ENCODE results near the gene FABP3. TPM values are rescaled to one million over a fixed set of nuclear protein-coding genes. Genes with fewer than 3 reads are reported as not detected.
A peak's percentile ranks its signal among the peaks of the same experiment; 100 is the strongest.
"Not testable (repeated sequence)": the region's sequence is repeated elsewhere in the genome, so short reads cannot be mapped to it uniquely, and the experiment has no call there.

Gene FABP3
- total RNA-seq, 2 experiments from 2014 or later: 0.65 TPM; not detected in 1

DNA sequence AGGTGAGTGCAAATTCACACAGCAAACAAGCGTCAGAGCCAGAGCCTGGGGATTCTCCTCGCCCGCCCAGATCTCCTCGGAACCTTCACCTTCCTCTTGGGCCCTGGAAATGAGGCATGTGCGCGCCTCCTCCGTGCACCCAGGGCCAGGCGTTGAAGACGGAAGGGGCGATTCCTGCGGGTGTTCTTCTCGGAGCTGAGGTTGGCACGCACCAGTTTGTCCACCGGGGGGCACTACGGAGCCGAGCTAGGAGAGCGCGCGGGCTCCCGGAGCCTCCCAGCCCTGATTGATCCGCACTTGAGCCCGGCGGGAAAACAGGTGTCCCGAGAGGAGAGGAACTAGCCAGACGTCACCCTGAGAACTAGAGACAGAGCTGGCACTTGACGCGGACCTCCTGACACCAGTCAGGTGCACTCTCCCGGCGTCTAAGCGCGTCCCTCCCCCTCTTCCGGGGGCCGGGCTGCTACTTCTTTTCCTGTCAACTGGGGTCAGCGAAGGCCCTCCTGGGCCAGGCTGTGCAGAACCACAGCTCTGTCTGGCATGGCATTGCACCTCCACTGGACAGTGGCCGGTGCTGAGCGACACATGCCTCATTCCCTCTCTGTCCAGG, 21.8 kb upstream of the FABP3 start:
- peak overlapping the region; percentile 71 for H3K4me3 Mint-ChIP-seq
- CTCF ChIA-PET: interaction anchor here (0.8 to 6.7 kb wide), 32 partner anchors 8 to 355 kb away, joined by 3 to 96 read pairs (median 4); partner anchors contain the start of genes FABP3 and SERINC2

DNA sequence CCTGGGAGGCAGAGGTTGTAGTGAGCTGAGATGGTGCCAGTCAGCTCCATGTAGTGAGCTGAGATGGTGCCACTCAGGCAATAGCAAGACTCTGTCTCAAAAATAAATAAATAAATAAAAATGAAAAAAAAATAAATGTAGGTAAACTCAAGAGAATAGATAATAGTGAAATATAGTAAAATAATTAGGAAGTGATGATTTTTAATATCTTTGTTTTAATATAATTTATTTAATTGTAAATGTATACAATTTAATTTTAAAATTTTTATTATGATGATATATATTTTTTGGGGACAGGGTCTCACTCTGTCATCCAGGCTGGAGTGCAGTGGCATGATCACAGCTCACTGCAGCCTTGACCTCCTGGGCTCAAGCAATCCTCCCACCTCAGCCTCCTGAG, 20.6 kb upstream of the FABP3 start:
- Mint-ChIP-seq H3K4me3 (no peak overlapping the region), H3K27ac (no peak overlapping the region), H3K4me1 (ENCODE audit: low read depth) (peaks cover 9% of the 10 kb centered on the region), H3K27me3 (no peaks in the 10 kb centered on the region), H3K9me3 (no peaks in the 10 kb centered on the region), H3K36me3 (ENCODE audit: low read depth) (no peaks in the 10 kb centered on the region)
- ChIA-PET CTCF (interaction anchor here (2.0 to 6.7 kb wide), 6 partner anchors 18 to 212 kb away, joined by 6 to 96 read pairs (median 13); partner anchors contain the start of gene SERINC2), POLR2A (no interaction called here)
- DNase-seq: no peak
- no peak for ATAC-seq
- intact Hi-C loops (cut with micrococcal nuclease): loop anchor here (10.0 kb wide), 1 partner anchor 151 kb away; no protein-coding TSS in a partner anchor
- TF ChIP-seq, protein P1, sequence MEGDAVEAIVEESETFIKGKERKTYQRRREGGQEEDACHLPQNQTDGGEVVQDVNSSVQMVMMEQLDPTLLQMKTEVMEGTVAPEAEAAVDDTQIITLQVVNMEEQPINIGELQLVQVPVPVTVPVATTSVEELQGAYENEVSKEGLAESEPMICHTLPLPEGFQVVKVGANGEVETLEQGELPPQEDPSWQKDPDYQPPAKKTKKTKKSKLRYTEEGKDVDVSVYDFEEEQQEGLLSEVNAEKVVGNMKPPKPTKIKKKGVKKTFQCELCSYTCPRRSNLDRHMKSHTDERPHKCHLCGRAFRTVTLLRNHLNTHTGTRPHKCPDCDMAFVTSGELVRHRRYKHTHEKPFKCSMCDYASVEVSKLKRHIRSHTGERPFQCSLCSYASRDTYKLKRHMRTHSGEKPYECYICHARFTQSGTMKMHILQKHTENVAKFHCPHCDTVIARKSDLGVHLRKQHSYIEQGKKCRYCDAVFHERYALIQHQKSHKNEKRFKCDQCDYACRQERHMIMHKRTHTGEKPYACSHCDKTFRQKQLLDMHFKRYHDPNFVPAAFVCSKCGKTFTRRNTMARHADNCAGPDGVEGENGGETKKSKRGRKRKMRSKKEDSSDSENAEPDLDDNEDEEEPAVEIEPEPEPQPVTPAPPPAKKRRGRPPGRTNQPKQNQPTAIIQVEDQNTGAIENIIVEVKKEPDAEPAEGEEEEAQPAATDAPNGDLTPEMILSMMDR (IDR thresholded peaks at IDR 0.05): no peak

More for the DNA sequence above, 21.8 kb upstream of the FABP3 start:
- intact Hi-C loops (cut with micrococcal nuclease): loop anchor here (10.0 kb wide), 1 partner anchor 150 kb away; no protein-coding TSS in a partner anchor
- H3K9me3 Mint-ChIP-seq: no peaks in the 10 kb centered on the region
- TF ChIP-seq, protein P1 (IDR thresholded peaks at IDR 0.05): peak; percentile 89
- no peaks in the 10 kb centered on the region for H3K36me3 Mint-ChIP-seq (ENCODE audit: low read depth)
- no peaks in the 10 kb centered on the region for H3K27me3 Mint-ChIP-seq
- peak; percentile 98 for ATAC-seq
- H3K4me1 Mint-ChIP-seq (ENCODE audit: low read depth): peaks cover 9% of the 10 kb centered on the region
- peak; percentile 90 for DNase-seq
- POLR2A ChIA-PET: interaction anchor here (0.8 kb wide), 1 partner anchor 33 kb away, joined by 3 read pairs; no protein-coding TSS in a partner anchor
- H3K27ac Mint-ChIP-seq: peak overlapping the region; percentile 51

DNA sequence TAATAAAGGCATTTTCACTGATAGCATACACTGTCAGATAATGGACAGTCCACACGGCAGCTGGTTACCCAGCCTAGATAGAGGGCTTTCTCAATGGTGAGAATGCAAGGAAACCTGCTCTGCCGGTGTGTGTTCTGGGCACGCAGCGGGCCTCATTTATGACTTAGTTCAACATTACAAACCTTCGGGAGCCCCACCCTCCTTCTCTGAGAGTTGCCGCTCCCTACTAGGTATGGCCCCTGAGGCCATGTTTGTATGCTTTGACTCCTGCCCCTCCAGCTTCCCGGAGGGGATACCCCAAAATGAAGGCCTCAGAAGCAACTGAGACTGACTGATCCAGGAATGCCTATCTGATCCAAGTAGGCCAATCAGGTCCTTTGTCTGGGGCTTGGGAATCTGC, 17.2 kb upstream of the FABP3 start:
- POLR2A ChIA-PET: no interaction called here
- no peaks in the 10 kb centered on the region for H3K9me3 Mint-ChIP-seq
- intact Hi-C loops (cut with micrococcal nuclease): loop anchor here (10.0 kb wide), 1 partner anchor 155 kb away; no protein-coding TSS in a partner anchor
- no peak overlapping the region for H3K4me3 Mint-ChIP-seq
- CTCF ChIA-PET: interaction anchor here (1.9 to 2.9 kb wide), 2 partner anchors 32 to 159 kb away, joined by 9 to 10 read pairs; no protein-coding TSS in a partner anchor
- ATAC-seq: no peak
- H3K27ac Mint-ChIP-seq: no peak overlapping the region
- TF ChIP-seq, protein P1 (IDR thresholded peaks at IDR 0.05): no peak
- H3K27me3 Mint-ChIP-seq: peaks cover 6% of the 10 kb centered on the region
- no peaks in the 10 kb centered on the region for H3K36me3 Mint-ChIP-seq (ENCODE audit: low read depth)
- H3K4me1 Mint-ChIP-seq (ENCODE audit: low read depth): peaks cover 8% of the 10 kb centered on the region
- DNase-seq: no peak

DNA sequence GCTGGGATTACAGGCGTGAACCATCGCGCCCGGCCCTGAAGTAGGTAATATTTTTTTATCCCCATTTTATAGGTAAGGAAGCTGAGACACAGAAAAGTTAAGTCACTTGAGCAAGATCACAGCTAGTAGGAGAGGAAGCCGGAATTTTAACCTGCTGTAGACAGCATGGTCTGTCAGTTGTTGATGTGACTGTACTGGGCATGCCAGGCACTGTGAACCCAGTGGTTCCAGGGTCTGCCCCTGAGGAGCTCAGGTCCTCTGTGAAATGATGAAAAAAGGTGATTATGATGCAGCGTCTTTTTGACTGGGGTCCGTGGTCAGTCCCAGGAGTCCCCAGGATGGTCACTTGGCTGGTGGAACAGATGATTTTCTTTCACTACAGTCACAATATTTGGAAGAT, 16.7 kb upstream of the FABP3 start:
- H3K9me3 Mint-ChIP-seq: no peaks in the 10 kb centered on the region
- ATAC-seq (no peak), DNase-seq (no peak)
- no peaks in the 10 kb centered on the region for H3K36me3 Mint-ChIP-seq (ENCODE audit: low read depth)
- ChIA-PET POLR2A (interaction anchor here (1.2 kb wide), 1 partner anchor 160 kb away, joined by 3 read pairs; no protein-coding TSS in a partner anchor), CTCF (interaction anchor here (1.4 to 2.9 kb wide), 3 partner anchors 16 to 159 kb away, joined by 3 to 10 read pairs (median 9); no protein-coding TSS in a partner anchor)
- no peak overlapping the region for H3K27ac Mint-ChIP-seq
- no peak overlapping the region for H3K4me3 Mint-ChIP-seq
- intact Hi-C loops (cut with micrococcal nuclease): loop anchor here (10.0 kb wide), 1 partner anchor 155 kb away; no protein-coding TSS in a partner anchor
- TF ChIP-seq, protein P1 (IDR thresholded peaks at IDR 0.05): no peak
- peaks cover 6% of the 10 kb centered on the region for H3K27me3 Mint-ChIP-seq
- H3K4me1 Mint-ChIP-seq (ENCODE audit: low read depth): peaks cover 4% of the 10 kb centered on the region

DNA sequence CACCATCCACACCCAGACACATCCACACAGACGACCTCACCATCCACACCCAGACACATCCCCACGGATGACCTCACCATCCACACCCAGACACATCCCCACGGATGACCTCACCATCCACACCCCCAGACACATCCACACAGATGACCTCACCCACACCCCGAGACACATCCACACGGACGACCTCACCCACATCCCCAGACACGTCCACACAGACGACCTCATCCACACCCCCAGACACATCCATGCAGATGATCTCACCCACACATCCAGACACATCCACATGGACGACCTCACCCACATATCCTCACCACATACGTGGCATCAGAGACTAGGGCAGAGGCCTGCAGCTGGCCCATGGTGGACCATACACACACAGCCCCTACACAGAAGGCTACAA, 14.7 kb upstream of the FABP3 start:
- H3K4me3 Mint-ChIP-seq: no peak overlapping the region
- H3K27ac Mint-ChIP-seq: no peak overlapping the region
- H3K36me3 Mint-ChIP-seq (ENCODE audit: low read depth): no peaks in the 10 kb centered on the region
- H3K27me3 Mint-ChIP-seq: peaks cover 10% of the 10 kb centered on the region
- no peaks in the 10 kb centered on the region for H3K4me1 Mint-ChIP-seq (ENCODE audit: low read depth)
- no peaks in the 10 kb centered on the region for H3K9me3 Mint-ChIP-seq
- TF ChIP-seq, protein P1 (IDR thresholded peaks at IDR 0.05): no peak
- intact Hi-C loops (cut with micrococcal nuclease): no loop called here
- ATAC-seq (no peak), DNase-seq (no peak)
- ChIA-PET CTCF (no interaction called here), POLR2A (no interaction called here)

DNA sequence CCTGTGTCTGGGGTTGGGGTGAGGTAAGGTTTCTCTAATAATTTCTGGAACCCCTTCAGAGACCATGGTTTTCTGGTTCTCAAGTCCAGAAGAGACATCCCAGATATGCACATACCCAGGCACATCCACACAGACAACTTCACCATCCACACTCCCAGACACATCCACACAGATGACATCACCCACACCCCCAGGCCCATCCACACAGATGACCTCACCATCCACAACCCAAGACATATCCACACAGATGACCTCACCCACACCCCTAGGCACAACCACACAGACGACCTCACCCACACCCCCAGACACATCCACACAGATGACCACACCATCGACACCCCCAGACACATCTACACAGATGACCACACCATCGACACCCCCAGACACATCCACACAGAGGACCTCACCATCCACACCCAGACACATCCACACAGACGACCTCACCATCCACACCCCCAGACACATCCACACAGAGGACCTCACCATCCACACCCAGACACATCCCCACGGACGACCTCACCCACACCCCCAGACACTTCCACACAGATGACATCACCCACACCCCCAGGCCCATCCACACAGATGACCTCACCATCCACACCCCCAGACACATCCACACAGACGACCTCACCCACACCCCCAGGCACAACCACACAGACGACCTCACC, 13.8 kb upstream of the FABP3 start:
- not testable (repeated sequence) for DNase-seq

More for the DNA sequence above, 13.8 kb upstream of the FABP3 start:
- POLR2A ChIA-PET: interaction anchor here (0.6 kb wide), 2 partner anchors 298 to 323 kb away, joined by 3 to 5 read pairs; no protein-coding TSS in a partner anchor
- H3K4me1 Mint-ChIP-seq (ENCODE audit: low read depth); H3K9me3 Mint-ChIP-seq; H3K27ac Mint-ChIP-seq; H3K4me3 Mint-ChIP-seq; ATAC-seq; H3K36me3 Mint-ChIP-seq (ENCODE audit: low read depth); intact Hi-C loops (cut with micrococcal nuclease): not testable (repeated sequence)
- peaks cover 13% of the 10 kb centered on the region for H3K27me3 Mint-ChIP-seq
- CTCF ChIA-PET: interaction anchor here (1.1 kb wide), 1 partner anchor 8 kb away, joined by 3 read pairs; no protein-coding TSS in a partner anchor
